ENCODE measurements around the gene CNTNAP2.
A peak's percentile ranks its signal among the peaks of the same experiment; 100 is the strongest.
"Not testable (repeated sequence)": the region's sequence is repeated elsewhere in the genome, so short reads cannot be mapped to it uniquely, and the experiment has no call there.

The CNTNAP2 gene

GRCh38 chr7:147593271-147594057 lies 1476.9 kb downstream of the CNTNAP2 start:
- no peak for DNase-seq

GRCh38 chr7:147595042-147595441 lies 1478.4 kb downstream of the CNTNAP2 start:
- no peak for DNase-seq

GRCh38 chr7:147598687-147599086 lies 1482.1 kb downstream of the CNTNAP2 start:
- not testable (repeated sequence) for DNase-seq

GRCh38 chr7:147605323-147605722 lies 1488.7 kb downstream of the CNTNAP2 start:
- DNase-seq: no peak

- no peak for DNase-seq
Observed at GRCh38 chr7:147607157-147607800, 1490.7 kb downstream of the CNTNAP2 start.

GRCh38 chr7:147611431-147611830 lies 1494.8 kb downstream of the CNTNAP2 start:
- peak; percentile 15 for DNase-seq

- DNase-seq: no peak
Observed at GRCh38 chr7:147635288-147635687, 1518.7 kb downstream of the CNTNAP2 start.

- DNase-seq: no peak
Observed at GRCh38 chr7:147636553-147636952, 1520.0 kb downstream of the CNTNAP2 start.

- no peak for DNase-seq
Observed at GRCh38 chr7:147638566-147638965, 1522.0 kb downstream of the CNTNAP2 start.

- no peak for DNase-seq
Observed at GRCh38 chr7:147639037-147639436, 1522.4 kb downstream of the CNTNAP2 start.

GRCh38 chr7:147639751-147640150 lies 1523.2 kb downstream of the CNTNAP2 start:
- no peak for DNase-seq

GRCh38 chr7:147640821-147641220 lies 1524.2 kb downstream of the CNTNAP2 start:
- DNase-seq: no peak

- no peak for DNase-seq
Observed at GRCh38 chr7:147646568-147646967, 1530.0 kb downstream of the CNTNAP2 start.

- DNase-seq: no peak
Observed at GRCh38 chr7:147650991-147651390, 1534.4 kb downstream of the CNTNAP2 start.

- DNase-seq: no peak
Observed at GRCh38 chr7:147651601-147652000, 1535.0 kb downstream of the CNTNAP2 start.

GRCh38 chr7:147653456-147653855 lies 1536.9 kb downstream of the CNTNAP2 start:
- no peak for DNase-seq

GRCh38 chr7:147658392-147658967 lies 1541.9 kb downstream of the CNTNAP2 start:
- peak; percentile 12 for DNase-seq

- no peak for DNase-seq
Observed at GRCh38 chr7:147659036-147659995, 1542.7 kb downstream of the CNTNAP2 start.

GRCh38 chr7:147664541-147664940 lies 1547.9 kb downstream of the CNTNAP2 start:
- no peak for DNase-seq

GRCh38 chr7:147670759-147671158 lies 1554.2 kb downstream of the CNTNAP2 start:
- no peak for DNase-seq

- DNase-seq: no peak
Observed at GRCh38 chr7:147674705-147675104, 1558.1 kb downstream of the CNTNAP2 start.

GRCh38 chr7:147678943-147679342 lies 1562.3 kb downstream of the CNTNAP2 start:
- no peak for DNase-seq

GRCh38 chr7:147681530-147681929 lies 1564.9 kb downstream of the CNTNAP2 start:
- no peak for DNase-seq

Measured in fibroblast of upper back skin (primary cell).